GM23338 (cell line): Measurements from ENCODE around the gene B3GNT4. TPM values are rescaled to one million over a fixed set of nuclear protein-coding genes. Genes with fewer than 3 reads are reported as not detected.

Experiments used
- ATAC-seq: fragments of 200-7000 bp; cut with Tn5 transposase; 3 replicates; pipeline ENCODE4 v1.9.1; 2020
- DNase-seq: peaks from one replicate; pipeline ENCODE4 v3.0.0-alpha.2; 2015; ENCODE audit warnings: low spot score
- H2AFZ ChIP-seq: fragments of 200-600 bp; sonication (generic); 2 replicates; pipeline ENCODE4 v1.8.0; 2016; ENCODE audit warnings: antibody characterized with exemption, mild to moderate bottlenecking, moderate library complexity
- H3F3A ChIP-seq: fragments of 200-600 bp; sonication (generic); replicated peaks from 2 replicates; pipeline ENCODE4 v1.8.0; 2017; ENCODE audit warnings: antibody characterized with exemption, mixed run types, low read depth
- H3K27ac ChIP-seq: fragments of 200-600 bp; sonication (generic); 2 replicates; pipeline ENCODE4 v1.6.1; 2016; ENCODE audit warnings: low read depth
- H3K27me3 ChIP-seq: fragments of 200-600 bp; sonication (generic); 2 replicates; pipeline ENCODE4 v1.8.0; 2016; ENCODE audit warnings: mild to moderate bottlenecking, mixed run types, moderate library complexity; ENCODE audit not compliant: insufficient read depth
- H3K36me3 ChIP-seq: fragments of 200-600 bp; sonication (generic); 2 replicates; pipeline ENCODE4 v1.8.0; 2016; ENCODE audit warnings: mild to moderate bottlenecking; ENCODE audit not compliant: insufficient read depth
- H3K4me1 ChIP-seq: fragments of 200-600 bp; sonication (generic); 2 replicates; pipeline ENCODE4 v1.8.0; 2016; ENCODE audit warnings: mild to moderate bottlenecking, moderate library complexity; ENCODE audit not compliant: insufficient read depth
- H3K4me2 ChIP-seq: fragments of 200-600 bp; sonication (generic); 2 replicates; pipeline ENCODE4 v1.7.1; 2017; ENCODE audit warnings: mixed run types
- H3K4me3 ChIP-seq: fragments of 200-600 bp; sonication (generic); 2 replicates; pipeline ENCODE4 v1.6.1; 2016; ENCODE audit warnings: mixed run types
- H3K79me2 ChIP-seq: fragments of 200-600 bp; sonication (generic); replicated peaks from 2 replicates; pipeline ENCODE4 v1.8.0; 2017; ENCODE audit warnings: mild to moderate bottlenecking; ENCODE audit not compliant: insufficient read depth
- H3K9me2 ChIP-seq: fragments of 200-600 bp; sonication (generic); 2 replicates; pipeline ENCODE4 v1.8.0; 2017; ENCODE audit not compliant: insufficient read depth
- H4K20me1 ChIP-seq: fragments of 200-600 bp; sonication (generic); replicated peaks from 2 replicates; pipeline ENCODE4 v1.8.0; 2017; ENCODE audit warnings: mild to moderate bottlenecking; ENCODE audit not compliant: insufficient read depth
- H3K27ac Mint-ChIP-seq: 2 replicates; pipeline ENCODE4 v1.8.0; 2020; ENCODE audit warnings: inconsistent platforms, mild to moderate bottlenecking, moderate library complexity, mixed read lengths
- H3K27me3 Mint-ChIP-seq: 3 replicates; pipeline ENCODE4 v1.8.0; 2022; ENCODE audit warnings: low read depth, mild to moderate bottlenecking, moderate library complexity, mixed read lengths, inconsistent platforms; ENCODE audit not compliant: insufficient read depth, poor library complexity
- H3K36me3 Mint-ChIP-seq: 3 replicates; pipeline ENCODE4 v1.8.0; 2021; ENCODE audit warnings: low read depth, mild to moderate bottlenecking, inconsistent platforms, moderate library complexity, mixed read lengths
- H3K4me1 Mint-ChIP-seq: 3 replicates; pipeline ENCODE4 v1.8.0; 2020; ENCODE audit warnings: mild to moderate bottlenecking, inconsistent platforms, mixed read lengths
- H3K4me3 Mint-ChIP-seq: 3 replicates; pipeline ENCODE4 v1.8.0; 2021; ENCODE audit warnings: moderate library complexity, mild to moderate bottlenecking, inconsistent platforms, mixed read lengths
- H3K9me3 Mint-ChIP-seq: 3 replicates; pipeline ENCODE4 v1.8.0; 2020; ENCODE audit warnings: moderate library complexity, mild to moderate bottlenecking, inconsistent platforms, mixed read lengths
- CREB1 ChIP-seq: fragments of 250-450 bp; sonication (Bioruptor Pico); IDR thresholded peaks from 2 replicates; pipeline ENCODE4 v1.5.0; 2020; ENCODE audit warnings: low read depth, mild to moderate bottlenecking, moderate library complexity
- CTCF ChIP-seq, 2 experiments: fragments of 200-600 bp in 1 of 2; sonication (generic) in 1 of 2; conservative IDR thresholded peaks; 2 replicates each; pipeline versions ENCODE4 v1.5.1 to v1.6.1; 2016 to 2017; ENCODE audit warnings: antibody characterized with exemption in 2 of 2, low read depth in 2 of 2, mild to moderate bottlenecking in 2 of 2, moderate library complexity in 1 of 2
- EZH2 ChIP-seq: fragments of 200-600 bp; sonication (generic); IDR thresholded peaks from one replicate; pipeline ENCODE4 v1.8.0; 2017; ENCODE audit warnings: antibody characterized with exemption, mild to moderate bottlenecking, low read depth; ENCODE audit not compliant: unreplicated experiment
- JUNB ChIP-seq: IDR thresholded peaks from one replicate; pipeline ENCODE4 v1.6.1; 2016; ENCODE audit warnings: antibody characterized with exemption; ENCODE audit not compliant: unreplicated experiment
- NANOG ChIP-seq: IDR thresholded peaks from 2 replicates; pipeline ENCODE4 v1.6.1; 2016; ENCODE audit warnings: antibody characterized with exemption, borderline replicate concordance
- POLR2AphosphoS5 ChIP-seq: IDR thresholded peaks from 2 replicates; pipeline ENCODE4 v1.6.1; 2016; ENCODE audit warnings: antibody characterized with exemption, low read depth
- STAT1 ChIP-seq: IDR thresholded peaks from one replicate; pipeline ENCODE4 v1.6.1; 2016; ENCODE audit warnings: antibody characterized with exemption; ENCODE audit not compliant: unreplicated experiment
- ZNF114 ChIP-seq: fragments of 250-450 bp; sonication (Bioruptor Pico); IDR thresholded peaks from 2 replicates; pipeline ENCODE4 v1.5.0; 2020; ENCODE audit warnings: mild to moderate bottlenecking, moderate library complexity
- ZNF331 ChIP-seq: fragments of 250-450 bp; sonication (Bioruptor Pico); IDR thresholded peaks from 2 replicates; pipeline ENCODE4 v1.5.0; 2020; ENCODE audit warnings: low read depth, mild to moderate bottlenecking, moderate library complexity
- polyA plus RNA-seq: library from polyadenylated mRNA; unstranded; fragments of >200 nt; fragmentation: Nextera tagmentation; extraction: Ambion mirVana; gene quantifications from 2 replicates; pipeline ENCODE4 v1.2.1, GENCODE V29; 2016
- total RNA-seq: library from RNA; depleted of rRNA; stranded (reverse); fragments of >200 nt; shearing (Covaris generic); gene quantifications from 2 replicates; pipeline ENCODE4 v1.2.3, GENCODE V29; 2014
- TF ChIP-seq, protein P1 (sequence below): IDR thresholded peaks from one replicate; pipeline ENCODE4 v1.6.1; 2018; ENCODE audit warnings: antibody characterized with exemption; ENCODE audit not compliant: unreplicated experiment
- TF ChIP-seq, protein P2 (sequence below): fragments of 250-450 bp; sonication (Bioruptor Pico); IDR thresholded peaks from 2 replicates; pipeline ENCODE4 v1.5.0; 2020; ENCODE audit warnings: mild to moderate bottlenecking, moderate library complexity
- TF ChIP-seq, protein P3 (sequence below): IDR thresholded peaks from 2 replicates; pipeline ENCODE4 v1.6.1; 2016; ENCODE audit warnings: antibody characterized with exemption

The B3GNT4 gene
- total and polyA plus RNA-seq, 2 experiments from 2014 or later = 0.80 to 1.8 TPM

- TF ChIP-seq STAT1 (no peak), ZNF331 (CRISPR knock-in tag) (no peak), NANOG (no peak)
Observed at GRCh38 chr12:122171399-122171798, 32.1 kb upstream of the B3GNT4 start (continued).

GRCh38 chr12:122172262-122172939 lies 31.1 kb upstream of the B3GNT4 start:
- no peak overlapping the region for H3K27ac Mint-ChIP-seq
- Histone ChIP-seq H3K36me3 (no peaks in the 10 kb centered on the region), H3K9me2 (no peaks in the 10 kb centered on the region), H3K4me3 (no peak overlapping the region), H3K4me2 (no peak overlapping the region), H3K27me3 (no peaks in the 10 kb centered on the region), H3F3A (no peaks in the 10 kb centered on the region), H3K79me2 (no peaks in the 10 kb centered on the region), H2AFZ (no peak overlapping the region), H3K27ac (no peak overlapping the region), H4K20me1 (no peaks in the 10 kb centered on the region), H3K4me1 (no peaks in the 10 kb centered on the region)
- no peaks in the 10 kb centered on the region for H3K4me1 Mint-ChIP-seq
- H3K36me3 Mint-ChIP-seq = no peaks in the 10 kb centered on the region
- H3K9me3 Mint-ChIP-seq = no peaks in the 10 kb centered on the region
- peaks cover 6% of the 10 kb centered on the region for H3K27me3 Mint-ChIP-seq
- ATAC-seq (no peak), DNase-seq (no peak)
- no peak overlapping the region for H3K4me3 Mint-ChIP-seq
- no peak for TF ChIP-seq EZH2
- no peak for TF ChIP-seq CREB1 (CRISPR knock-in tag)
- no peak for TF ChIP-seq CTCF (conservative IDR thresholded peaks at IDR 0.05; ENCODE audit: low read depth in 2 of 2)
- TF ChIP-seq ZNF114 (CRISPR knock-in tag) = no peak
- TF ChIP-seq NANOG = no peak
- no peak for TF ChIP-seq ZNF331 (CRISPR knock-in tag)
- TF ChIP-seq, protein P1, sequence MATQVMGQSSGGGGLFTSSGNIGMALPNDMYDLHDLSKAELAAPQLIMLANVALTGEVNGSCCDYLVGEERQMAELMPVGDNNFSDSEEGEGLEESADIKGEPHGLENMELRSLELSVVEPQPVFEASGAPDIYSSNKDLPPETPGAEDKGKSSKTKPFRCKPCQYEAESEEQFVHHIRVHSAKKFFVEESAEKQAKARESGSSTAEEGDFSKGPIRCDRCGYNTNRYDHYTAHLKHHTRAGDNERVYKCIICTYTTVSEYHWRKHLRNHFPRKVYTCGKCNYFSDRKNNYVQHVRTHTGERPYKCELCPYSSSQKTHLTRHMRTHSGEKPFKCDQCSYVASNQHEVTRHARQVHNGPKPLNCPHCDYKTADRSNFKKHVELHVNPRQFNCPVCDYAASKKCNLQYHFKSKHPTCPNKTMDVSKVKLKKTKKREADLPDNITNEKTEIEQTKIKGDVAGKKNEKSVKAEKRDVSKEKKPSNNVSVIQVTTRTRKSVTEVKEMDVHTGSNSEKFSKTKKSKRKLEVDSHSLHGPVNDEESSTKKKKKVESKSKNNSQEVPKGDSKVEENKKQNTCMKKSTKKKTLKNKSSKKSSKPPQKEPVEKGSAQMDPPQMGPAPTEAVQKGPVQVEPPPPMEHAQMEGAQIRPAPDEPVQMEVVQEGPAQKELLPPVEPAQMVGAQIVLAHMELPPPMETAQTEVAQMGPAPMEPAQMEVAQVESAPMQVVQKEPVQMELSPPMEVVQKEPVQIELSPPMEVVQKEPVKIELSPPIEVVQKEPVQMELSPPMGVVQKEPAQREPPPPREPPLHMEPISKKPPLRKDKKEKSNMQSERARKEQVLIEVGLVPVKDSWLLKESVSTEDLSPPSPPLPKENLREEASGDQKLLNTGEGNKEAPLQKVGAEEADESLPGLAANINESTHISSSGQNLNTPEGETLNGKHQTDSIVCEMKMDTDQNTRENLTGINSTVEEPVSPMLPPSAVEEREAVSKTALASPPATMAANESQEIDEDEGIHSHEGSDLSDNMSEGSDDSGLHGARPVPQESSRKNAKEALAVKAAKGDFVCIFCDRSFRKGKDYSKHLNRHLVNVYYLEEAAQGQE = no peak
- TF ChIP-seq JUNB = no peak
- no peak for TF ChIP-seq POLR2AphosphoS5
- TF ChIP-seq STAT1 = no peak
- TF ChIP-seq, protein P2, sequence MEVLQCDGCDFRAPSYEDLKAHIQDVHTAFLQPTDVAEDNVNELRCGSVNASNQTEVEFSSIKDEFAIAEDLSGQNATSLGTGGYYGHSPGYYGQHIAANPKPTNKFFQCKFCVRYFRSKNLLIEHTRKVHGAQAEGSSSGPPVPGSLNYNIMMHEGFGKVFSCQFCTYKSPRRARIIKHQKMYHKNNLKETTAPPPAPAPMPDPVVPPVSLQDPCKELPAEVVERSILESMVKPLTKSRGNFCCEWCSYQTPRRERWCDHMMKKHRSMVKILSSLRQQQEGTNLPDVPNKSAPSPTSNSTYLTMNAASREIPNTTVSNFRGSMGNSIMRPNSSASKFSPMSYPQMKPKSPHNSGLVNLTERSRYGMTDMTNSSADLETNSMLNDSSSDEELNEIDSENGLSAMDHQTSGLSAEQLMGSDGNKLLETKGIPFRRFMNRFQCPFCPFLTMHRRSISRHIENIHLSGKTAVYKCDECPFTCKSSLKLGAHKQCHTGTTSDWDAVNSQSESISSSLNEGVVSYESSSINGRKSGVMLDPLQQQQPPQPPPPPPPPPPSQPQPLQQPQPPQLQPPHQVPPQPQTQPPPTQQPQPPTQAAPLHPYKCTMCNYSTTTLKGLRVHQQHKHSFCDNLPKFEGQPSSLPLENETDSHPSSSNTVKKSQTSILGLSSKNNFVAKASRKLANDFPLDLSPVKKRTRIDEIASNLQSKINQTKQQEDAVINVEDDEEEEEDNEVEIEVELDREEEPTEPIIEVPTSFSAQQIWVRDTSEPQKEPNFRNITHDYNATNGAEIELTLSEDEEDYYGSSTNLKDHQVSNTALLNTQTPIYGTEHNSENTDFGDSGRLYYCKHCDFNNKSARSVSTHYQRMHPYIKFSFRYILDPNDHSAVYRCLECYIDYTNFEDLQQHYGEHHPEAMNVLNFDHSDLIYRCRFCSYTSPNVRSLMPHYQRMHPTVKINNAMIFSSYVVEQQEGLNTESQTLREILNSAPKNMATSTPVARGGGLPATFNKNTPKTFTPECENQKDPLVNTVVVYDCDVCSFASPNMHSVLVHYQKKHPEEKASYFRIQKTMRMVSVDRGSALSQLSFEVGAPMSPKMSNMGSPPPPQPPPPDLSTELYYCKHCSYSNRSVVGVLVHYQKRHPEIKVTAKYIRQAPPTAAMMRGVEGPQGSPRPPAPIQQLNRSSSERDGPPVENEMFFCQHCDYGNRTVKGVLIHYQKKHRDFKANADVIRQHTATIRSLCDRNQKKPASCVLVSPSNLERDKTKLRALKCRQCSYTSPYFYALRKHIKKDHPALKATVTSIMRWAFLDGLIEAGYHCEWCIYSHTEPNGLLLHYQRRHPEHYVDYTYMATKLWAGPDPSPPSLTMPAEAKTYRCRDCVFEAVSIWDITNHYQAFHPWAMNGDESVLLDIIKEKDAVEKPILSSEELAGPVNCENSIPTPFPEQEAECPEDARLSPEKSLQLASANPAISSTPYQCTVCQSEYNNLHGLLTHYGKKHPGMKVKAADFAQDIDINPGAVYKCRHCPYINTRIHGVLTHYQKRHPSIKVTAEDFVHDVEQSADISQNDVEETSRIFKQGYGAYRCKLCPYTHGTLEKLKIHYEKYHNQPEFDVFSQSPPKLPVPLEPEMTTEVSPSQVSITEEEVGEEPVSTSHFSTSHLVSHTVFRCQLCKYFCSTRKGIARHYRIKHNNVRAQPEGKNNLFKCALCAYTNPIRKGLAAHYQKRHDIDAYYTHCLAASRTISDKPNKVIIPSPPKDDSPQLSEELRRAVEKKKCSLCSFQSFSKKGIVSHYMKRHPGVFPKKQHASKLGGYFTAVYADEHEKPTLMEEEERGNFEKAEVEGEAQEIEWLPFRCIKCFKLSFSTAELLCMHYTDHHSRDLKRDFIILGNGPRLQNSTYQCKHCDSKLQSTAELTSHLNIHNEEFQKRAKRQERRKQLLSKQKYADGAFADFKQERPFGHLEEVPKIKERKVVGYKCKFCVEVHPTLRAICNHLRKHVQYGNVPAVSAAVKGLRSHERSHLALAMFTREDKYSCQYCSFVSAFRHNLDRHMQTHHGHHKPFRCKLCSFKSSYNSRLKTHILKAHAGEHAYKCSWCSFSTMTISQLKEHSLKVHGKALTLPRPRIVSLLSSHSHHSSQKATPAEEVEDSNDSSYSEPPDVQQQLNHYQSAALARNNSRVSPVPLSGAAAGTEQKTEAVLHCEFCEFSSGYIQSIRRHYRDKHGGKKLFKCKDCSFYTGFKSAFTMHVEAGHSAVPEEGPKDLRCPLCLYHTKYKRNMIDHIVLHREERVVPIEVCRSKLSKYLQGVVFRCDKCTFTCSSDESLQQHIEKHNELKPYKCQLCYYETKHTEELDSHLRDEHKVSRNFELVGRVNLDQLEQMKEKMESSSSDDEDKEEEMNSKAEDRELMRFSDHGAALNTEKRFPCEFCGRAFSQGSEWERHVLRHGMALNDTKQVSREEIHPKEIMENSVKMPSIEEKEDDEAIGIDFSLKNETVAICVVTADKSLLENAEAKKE = no peak
- TF ChIP-seq, protein P3, sequence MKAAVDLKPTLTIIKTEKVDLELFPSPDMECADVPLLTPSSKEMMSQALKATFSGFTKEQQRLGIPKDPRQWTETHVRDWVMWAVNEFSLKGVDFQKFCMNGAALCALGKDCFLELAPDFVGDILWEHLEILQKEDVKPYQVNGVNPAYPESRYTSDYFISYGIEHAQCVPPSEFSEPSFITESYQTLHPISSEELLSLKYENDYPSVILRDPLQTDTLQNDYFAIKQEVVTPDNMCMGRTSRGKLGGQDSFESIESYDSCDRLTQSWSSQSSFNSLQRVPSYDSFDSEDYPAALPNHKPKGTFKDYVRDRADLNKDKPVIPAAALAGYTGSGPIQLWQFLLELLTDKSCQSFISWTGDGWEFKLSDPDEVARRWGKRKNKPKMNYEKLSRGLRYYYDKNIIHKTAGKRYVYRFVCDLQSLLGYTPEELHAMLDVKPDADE = no peak
